ENCODE results near the gene ZNF318.

- no peak for TF ChIP-seq EZH2 (IDR thresholded peaks at IDR 0.05; ENCODE audit: borderline replicate concordance, low read depth, low read length, severe bottlenecking)
- TF ChIP-seq, protein P1, sequence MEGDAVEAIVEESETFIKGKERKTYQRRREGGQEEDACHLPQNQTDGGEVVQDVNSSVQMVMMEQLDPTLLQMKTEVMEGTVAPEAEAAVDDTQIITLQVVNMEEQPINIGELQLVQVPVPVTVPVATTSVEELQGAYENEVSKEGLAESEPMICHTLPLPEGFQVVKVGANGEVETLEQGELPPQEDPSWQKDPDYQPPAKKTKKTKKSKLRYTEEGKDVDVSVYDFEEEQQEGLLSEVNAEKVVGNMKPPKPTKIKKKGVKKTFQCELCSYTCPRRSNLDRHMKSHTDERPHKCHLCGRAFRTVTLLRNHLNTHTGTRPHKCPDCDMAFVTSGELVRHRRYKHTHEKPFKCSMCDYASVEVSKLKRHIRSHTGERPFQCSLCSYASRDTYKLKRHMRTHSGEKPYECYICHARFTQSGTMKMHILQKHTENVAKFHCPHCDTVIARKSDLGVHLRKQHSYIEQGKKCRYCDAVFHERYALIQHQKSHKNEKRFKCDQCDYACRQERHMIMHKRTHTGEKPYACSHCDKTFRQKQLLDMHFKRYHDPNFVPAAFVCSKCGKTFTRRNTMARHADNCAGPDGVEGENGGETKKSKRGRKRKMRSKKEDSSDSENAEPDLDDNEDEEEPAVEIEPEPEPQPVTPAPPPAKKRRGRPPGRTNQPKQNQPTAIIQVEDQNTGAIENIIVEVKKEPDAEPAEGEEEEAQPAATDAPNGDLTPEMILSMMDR (IDR thresholded peaks at IDR 0.05; ENCODE audit: borderline replicate concordance, extremely low read depth, low read length, poor library complexity, severe bottlenecking) = no peak
Observed at GRCh38 chr6:43294536-43294935, 74.9 kb downstream of the ZNF318 start.
